ENCODE results near the gene MAP3K19.

MAP3K19 gene

DNA sequence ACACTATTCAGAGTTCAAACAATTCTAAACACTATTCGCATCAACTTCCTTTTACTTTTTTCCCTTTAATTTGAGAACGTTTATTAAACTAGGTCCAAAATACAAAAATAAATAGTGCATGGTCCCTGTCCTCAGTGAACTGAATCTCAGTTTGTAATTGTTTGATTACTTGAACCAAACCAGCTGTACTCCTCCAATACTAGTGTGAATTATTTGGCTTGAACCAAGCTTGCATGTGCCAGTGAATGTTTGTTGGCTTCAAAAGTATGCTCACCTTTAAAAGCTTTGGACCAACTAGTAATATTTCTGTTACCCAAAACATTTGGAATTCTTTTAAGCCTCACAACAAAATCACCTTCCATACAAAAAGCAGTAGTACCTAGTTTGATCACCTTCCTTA lies 113.1 kb downstream of the MAP3K19 start:
- TF ChIP-seq SP1 (IDR thresholded peaks at IDR 0.05) (no peak), ELF4 (IDR thresholded peaks at IDR 0.05) (no peak), BHLHE40 (IDR thresholded peaks at IDR 0.05; ENCODE audit: borderline replicate concordance) (no peak), L3MBTL2 (conservative IDR thresholded peaks at IDR 0.05) (no peak), FOXA1 (IDR thresholded peaks at IDR 0.05) (no peak), NFRKB (IDR thresholded peaks at IDR 0.05) (no peak), SUZ12 (IDR thresholded peaks at IDR 0.05) (no peak), LEF1 (IDR thresholded peaks at IDR 0.05; ENCODE audit: borderline replicate concordance) (no peak), ZNF384 (IDR thresholded peaks at IDR 0.05) (no peak), FOXK2 (IDR thresholded peaks at IDR 0.05) (no peak), CTBP1 (IDR thresholded peaks at IDR 0.05; ENCODE audit: borderline replicate concordance) (no peak), ARNT (IDR thresholded peaks at IDR 0.05) (no peak), TARDBP (IDR thresholded peaks at IDR 0.05) (no peak), FOXM1 (IDR thresholded peaks at IDR 0.05; ENCODE audit: borderline replicate concordance) (no peak)
- no peak for DNase-seq (ENCODE audit: extremely low spot score)
- ChIA-PET CTCF (no interaction called here), POLR2A (no interaction called here)

DNA sequence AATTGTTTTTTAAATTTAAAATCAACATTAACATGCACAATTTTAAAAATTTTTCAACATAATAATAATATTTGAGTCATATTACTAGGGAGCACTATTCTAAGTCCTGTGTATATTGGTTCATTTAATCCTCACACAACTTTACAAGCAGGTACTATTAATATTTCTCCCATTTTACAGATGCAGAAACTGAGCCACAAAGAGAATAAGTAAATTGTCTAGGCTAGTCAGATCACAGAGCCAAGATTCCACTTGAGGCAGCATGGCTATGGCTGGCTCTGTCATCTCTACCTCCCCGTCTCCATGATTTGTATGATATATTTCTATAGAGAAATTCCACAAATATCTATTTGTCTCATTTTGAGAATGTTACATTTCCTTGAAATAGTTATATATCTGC lies 113.5 kb downstream of the MAP3K19 start:
- TF ChIP-seq ZNF384 (IDR thresholded peaks at IDR 0.05): no peak
- no peak for TF ChIP-seq LEF1 (IDR thresholded peaks at IDR 0.05; ENCODE audit: borderline replicate concordance)
- no peak for TF ChIP-seq CTBP1 (IDR thresholded peaks at IDR 0.05; ENCODE audit: borderline replicate concordance)
- TF ChIP-seq SP1 (IDR thresholded peaks at IDR 0.05): no peak
- no peak for TF ChIP-seq NFRKB (IDR thresholded peaks at IDR 0.05)
- no peak for TF ChIP-seq SUZ12 (IDR thresholded peaks at IDR 0.05)
- no peak for TF ChIP-seq BHLHE40 (IDR thresholded peaks at IDR 0.05; ENCODE audit: borderline replicate concordance)
- no peak for TF ChIP-seq L3MBTL2 (conservative IDR thresholded peaks at IDR 0.05)
- TF ChIP-seq, protein P1, sequence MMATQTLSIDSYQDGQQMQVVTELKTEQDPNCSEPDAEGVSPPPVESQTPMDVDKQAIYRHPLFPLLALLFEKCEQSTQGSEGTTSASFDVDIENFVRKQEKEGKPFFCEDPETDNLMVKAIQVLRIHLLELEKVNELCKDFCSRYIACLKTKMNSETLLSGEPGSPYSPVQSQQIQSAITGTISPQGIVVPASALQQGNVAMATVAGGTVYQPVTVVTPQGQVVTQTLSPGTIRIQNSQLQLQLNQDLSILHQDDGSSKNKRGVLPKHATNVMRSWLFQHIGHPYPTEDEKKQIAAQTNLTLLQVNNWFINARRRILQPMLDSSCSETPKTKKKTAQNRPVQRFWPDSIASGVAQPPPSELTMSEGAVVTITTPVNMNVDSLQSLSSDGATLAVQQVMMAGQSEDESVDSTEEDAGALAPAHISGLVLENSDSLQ (IDR thresholded peaks at IDR 0.05): no peak
- TF ChIP-seq TARDBP (IDR thresholded peaks at IDR 0.05): no peak
- TF ChIP-seq HDGF (IDR thresholded peaks at IDR 0.05; ENCODE audit: borderline replicate concordance): no peak
- TF ChIP-seq FOXM1 (IDR thresholded peaks at IDR 0.05; ENCODE audit: borderline replicate concordance): no peak
- no peak for TF ChIP-seq FOXA1 (IDR thresholded peaks at IDR 0.05)
- no peak for TF ChIP-seq ARNT (IDR thresholded peaks at IDR 0.05)
- DNase-seq (ENCODE audit: extremely low spot score): no peak
- ChIA-PET CTCF (no interaction called here), POLR2A (no interaction called here)

DNA sequence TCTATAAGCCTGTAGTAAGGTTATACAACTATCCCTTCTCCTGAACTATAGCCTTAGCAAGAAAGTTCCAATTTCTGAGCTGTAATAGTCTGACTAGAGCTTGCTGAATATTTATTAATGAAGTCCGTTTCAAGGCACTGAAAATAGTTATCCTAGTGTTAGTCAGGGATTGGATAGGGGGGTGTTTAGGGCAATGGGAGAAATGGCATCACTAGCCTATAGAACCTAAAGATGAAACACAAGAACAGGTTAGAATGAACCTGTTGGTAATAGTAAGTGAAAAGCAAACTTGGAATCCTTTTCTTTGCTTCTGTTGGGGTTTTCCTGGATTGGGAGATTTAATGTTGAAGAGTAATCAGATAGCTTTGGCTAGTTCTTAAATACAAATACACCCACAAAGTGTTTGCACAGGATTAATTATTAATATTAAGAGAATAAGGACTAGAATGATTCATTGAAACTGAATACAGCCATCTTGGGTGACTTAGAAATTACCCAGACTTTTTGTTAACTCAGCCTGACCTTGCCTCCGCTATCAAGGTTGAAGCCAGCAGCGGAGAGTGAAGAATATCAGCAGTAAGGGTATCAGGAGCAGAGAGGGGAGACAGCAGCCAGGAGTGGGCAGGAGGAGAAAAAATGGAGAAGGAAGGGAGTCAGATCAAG lies 114.3 kb downstream of the MAP3K19 start:
- TF ChIP-seq HDGF (IDR thresholded peaks at IDR 0.05; ENCODE audit: borderline replicate concordance): no peak
- TF ChIP-seq SUZ12 (IDR thresholded peaks at IDR 0.05): no peak
- no peak for TF ChIP-seq L3MBTL2 (conservative IDR thresholded peaks at IDR 0.05)
- no peak for TF ChIP-seq FOXA1 (IDR thresholded peaks at IDR 0.05)
- TF ChIP-seq SP1 (IDR thresholded peaks at IDR 0.05): no peak
- no peak for TF ChIP-seq ELF4 (IDR thresholded peaks at IDR 0.05)
- no peak for TF ChIP-seq ZNF384 (IDR thresholded peaks at IDR 0.05)
- no peak for TF ChIP-seq CTBP1 (IDR thresholded peaks at IDR 0.05; ENCODE audit: borderline replicate concordance)
- TF ChIP-seq, protein P1 (IDR thresholded peaks at IDR 0.05): no peak
- TF ChIP-seq FOXK2 (IDR thresholded peaks at IDR 0.05): no peak
- no peak for TF ChIP-seq FOXM1 (IDR thresholded peaks at IDR 0.05; ENCODE audit: borderline replicate concordance)
- no peak for TF ChIP-seq TARDBP (IDR thresholded peaks at IDR 0.05)
- TF ChIP-seq LEF1 (IDR thresholded peaks at IDR 0.05; ENCODE audit: borderline replicate concordance): no peak
- TF ChIP-seq NFRKB (IDR thresholded peaks at IDR 0.05): no peak
- TF ChIP-seq BHLHE40 (IDR thresholded peaks at IDR 0.05; ENCODE audit: borderline replicate concordance): no peak
- no peak for TF ChIP-seq ARNT (IDR thresholded peaks at IDR 0.05)
- no peak for DNase-seq (ENCODE audit: extremely low spot score)
- ChIA-PET POLR2A (no interaction called here), CTCF (no interaction called here)

DNA sequence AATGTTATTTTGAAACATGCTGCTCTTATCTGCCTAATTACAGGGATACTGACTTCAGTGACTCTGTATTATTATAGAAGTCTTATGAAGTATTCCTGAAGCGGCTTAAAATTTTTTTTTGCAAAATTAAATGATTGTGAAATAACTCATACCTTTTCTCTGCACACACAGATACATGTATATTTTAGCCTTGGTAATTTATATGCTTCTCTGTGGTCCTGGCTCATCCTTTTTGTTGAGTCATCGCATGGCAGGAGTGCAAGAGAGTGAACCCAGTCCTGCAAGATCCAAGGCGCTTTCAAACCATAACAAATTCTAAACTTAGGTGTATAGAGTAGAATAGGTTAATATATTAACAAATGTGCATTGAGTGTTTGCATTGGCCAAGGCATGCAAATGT lies 120.1 kb downstream of the MAP3K19 start:
- TF ChIP-seq CTBP1 (IDR thresholded peaks at IDR 0.05; ENCODE audit: borderline replicate concordance) (no peak), ELF4 (IDR thresholded peaks at IDR 0.05) (no peak), FOXA1 (IDR thresholded peaks at IDR 0.05) (no peak), BHLHE40 (IDR thresholded peaks at IDR 0.05; ENCODE audit: borderline replicate concordance) (no peak)
- TF ChIP-seq, protein P1 (IDR thresholded peaks at IDR 0.05): no peak
- ChIA-PET CTCF (interaction anchor here (0.7 kb wide), 1 partner anchor 479 kb away, joined by 3 read pairs; no protein-coding TSS in a partner anchor), POLR2A (no interaction called here)
- no peak for DNase-seq (ENCODE audit: extremely low spot score)

DNA sequence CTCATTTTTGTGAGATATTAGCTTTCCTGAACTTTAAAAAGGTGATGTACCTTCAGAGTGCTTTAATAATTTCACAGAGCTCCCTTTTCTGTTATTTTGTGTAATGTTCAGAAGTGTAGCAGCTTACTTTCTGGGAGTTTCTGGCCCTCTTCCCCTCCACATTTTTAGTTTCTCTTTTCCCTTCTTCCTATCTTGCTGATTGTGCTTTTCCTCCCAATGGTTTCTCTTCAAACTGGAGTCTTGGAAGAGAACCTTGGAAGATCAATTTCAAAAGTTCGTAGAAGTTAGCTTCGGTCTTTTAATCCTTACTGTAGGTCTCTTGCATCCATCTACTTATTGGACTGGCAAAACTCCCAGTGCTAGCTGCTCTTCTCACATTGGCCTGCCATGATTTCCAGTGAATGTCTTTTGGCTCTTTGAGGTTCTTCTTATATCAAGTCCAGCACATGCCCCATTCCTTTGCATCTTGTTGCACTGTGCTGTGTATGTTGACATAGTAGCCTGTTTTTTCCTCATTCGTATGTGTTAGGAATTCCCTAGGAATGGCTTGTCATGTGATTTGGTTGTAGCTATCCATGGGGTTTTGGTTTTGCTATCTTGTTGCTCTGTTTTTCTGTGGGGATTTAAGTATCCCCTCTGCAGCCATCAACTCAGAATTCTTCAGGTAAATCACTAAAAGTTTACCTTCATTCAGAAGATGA lies 120.9 kb downstream of the MAP3K19 start:
- ChIA-PET POLR2A (no interaction called here), CTCF (interaction anchor here (0.7 kb wide), 1 partner anchor 478 kb away, joined by 3 read pairs; no protein-coding TSS in a partner anchor)
- TF ChIP-seq FOXM1 (IDR thresholded peaks at IDR 0.05; ENCODE audit: borderline replicate concordance) (no peak), HDGF (IDR thresholded peaks at IDR 0.05; ENCODE audit: borderline replicate concordance) (no peak)
- no peak for DNase-seq (ENCODE audit: extremely low spot score)

DNA sequence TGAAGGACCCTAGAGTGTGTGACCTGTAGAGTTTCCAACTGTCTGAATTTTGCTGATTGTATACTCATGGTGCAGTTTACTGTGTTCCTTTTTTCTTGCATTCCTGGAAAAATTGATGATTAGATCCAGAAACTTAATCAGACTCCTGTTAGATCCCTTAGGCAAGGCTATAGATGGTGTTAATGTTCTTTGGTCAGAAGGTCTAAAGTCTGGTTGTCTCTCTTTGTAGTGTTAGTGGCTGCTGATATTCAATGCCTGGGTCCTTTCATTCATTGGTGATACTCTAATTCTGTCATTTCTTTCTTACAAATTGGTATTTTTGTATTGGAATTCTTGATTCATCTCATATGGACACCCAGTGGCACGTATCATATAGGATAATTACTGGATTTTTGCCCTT lies 122.3 kb downstream of the MAP3K19 start:
- TF ChIP-seq NFRKB (IDR thresholded peaks at IDR 0.05): no peak
- no peak for TF ChIP-seq LEF1 (IDR thresholded peaks at IDR 0.05; ENCODE audit: borderline replicate concordance)
- TF ChIP-seq CTBP1 (IDR thresholded peaks at IDR 0.05; ENCODE audit: borderline replicate concordance): no peak
- TF ChIP-seq ZNF384 (IDR thresholded peaks at IDR 0.05): no peak
- no peak for TF ChIP-seq ARNT (IDR thresholded peaks at IDR 0.05)
- no peak for TF ChIP-seq TARDBP (IDR thresholded peaks at IDR 0.05)
- no peak for TF ChIP-seq FOXK2 (IDR thresholded peaks at IDR 0.05)
- no peak for TF ChIP-seq ELF4 (IDR thresholded peaks at IDR 0.05)
- no peak for TF ChIP-seq FOXA1 (IDR thresholded peaks at IDR 0.05)
- no peak for TF ChIP-seq SP1 (IDR thresholded peaks at IDR 0.05)
- no peak for TF ChIP-seq FOXM1 (IDR thresholded peaks at IDR 0.05; ENCODE audit: borderline replicate concordance)
- no peak for TF ChIP-seq HDGF (IDR thresholded peaks at IDR 0.05; ENCODE audit: borderline replicate concordance)
- TF ChIP-seq, protein P1 (IDR thresholded peaks at IDR 0.05): no peak
- ChIA-PET CTCF (no interaction called here), POLR2A (no interaction called here)
- DNase-seq (ENCODE audit: extremely low spot score): no peak
